Loucy (cell line): ENCODE results near the gene ANP32A.

ENCODE experiments used
- H2AFZ ChIP-seq: fragments of 200-600 bp; sonication (generic); 2 replicates; pipeline ENCODE4 v1.6.0; 2016; ENCODE audit warnings: antibody characterized with exemption, mild to moderate bottlenecking, low read length, moderate library complexity
- H3F3A ChIP-seq: fragments of 200-600 bp; 2 replicates; pipeline ENCODE4 v1.6.0; 2016; ENCODE audit warnings: antibody characterized with exemption, low read depth, mild to moderate bottlenecking
- H3K27me3 ChIP-seq: fragments of 200-600 bp; sonication (generic); 2 replicates; pipeline ENCODE4 v1.6.1; 2014; ENCODE audit warnings: low read length, mild to moderate bottlenecking; ENCODE audit not compliant: insufficient read depth, poor library complexity, severe bottlenecking
- H3K36me3 ChIP-seq: fragments of 200-600 bp; sonication (generic); 2 replicates; pipeline ENCODE4 v1.6.1; 2016; ENCODE audit warnings: low read length; ENCODE audit not compliant: insufficient read depth
- H3K4me1 ChIP-seq: fragments of 200-600 bp; sonication (generic); 2 replicates; pipeline ENCODE4 v1.5.1; 2014; ENCODE audit warnings: low read length, mild to moderate bottlenecking; ENCODE audit not compliant: insufficient read depth, poor library complexity, severe bottlenecking
- H3K4me2 ChIP-seq: fragments of 200-600 bp; sonication (generic); 2 replicates; pipeline ENCODE4 v1.6.0; 2014; ENCODE audit warnings: antibody characterized with exemption, low read length, low read depth, mild to moderate bottlenecking; ENCODE audit not compliant: poor library complexity, severe bottlenecking
- H3K4me3 ChIP-seq: fragments of 200-600 bp; sonication (generic); 2 replicates; pipeline ENCODE4 v1.5.1; 2014; ENCODE audit warnings: low read length, mild to moderate bottlenecking, mixed read lengths; ENCODE audit not compliant: poor library complexity, severe bottlenecking
- H3K79me2 ChIP-seq: fragments of 200-600 bp; sonication (generic); 2 replicates; pipeline ENCODE4 v1.6.1; 2014; ENCODE audit warnings: low read length; ENCODE audit not compliant: insufficient read depth
- H3K9ac ChIP-seq: fragments of 200-600 bp; sonication (generic); 2 replicates; pipeline ENCODE4 v1.6.0; 2014; ENCODE audit warnings: mild to moderate bottlenecking, low read depth, low read length, moderate library complexity; ENCODE audit not compliant: poor library complexity, severe bottlenecking
- H3K9me2 ChIP-seq: fragments of 200-600 bp; sonication (generic); replicated peaks from 2 replicates; pipeline ENCODE4 v1.6.1; 2016; ENCODE audit warnings: low read depth, low read length, mixed read lengths
- H3K9me3 ChIP-seq: fragments of 200-600 bp; sonication (generic); 2 replicates; pipeline ENCODE4 v1.6.1; 2014; ENCODE audit warnings: mild to moderate bottlenecking, antibody characterized with exemption, low read length, low read depth; ENCODE audit not compliant: insufficient read depth
- H4K20me1 ChIP-seq: fragments of 200-600 bp; sonication (generic); 2 replicates; pipeline ENCODE4 v1.6.0; 2014; ENCODE audit warnings: antibody characterized with exemption, low read length, mild to moderate bottlenecking; ENCODE audit not compliant: insufficient read depth, poor library complexity, severe bottlenecking
- EZH2phosphoT487 ChIP-seq: fragments of 200-600 bp; IDR thresholded peaks from 2 replicates; pipeline ENCODE4 v1.6.1; 2018; ENCODE audit warnings: antibody characterized with exemption, mild to moderate bottlenecking, moderate library complexity, borderline replicate concordance
- TF ChIP-seq, protein P1 (sequence below): fragments of 200-600 bp; sonication (generic); conservative IDR thresholded peaks from 2 replicates; pipeline ENCODE4 v1.5.1; 2014; ENCODE audit warnings: mild to moderate bottlenecking, antibody characterized with exemption, low read length

The ANP32A gene

DNA sequence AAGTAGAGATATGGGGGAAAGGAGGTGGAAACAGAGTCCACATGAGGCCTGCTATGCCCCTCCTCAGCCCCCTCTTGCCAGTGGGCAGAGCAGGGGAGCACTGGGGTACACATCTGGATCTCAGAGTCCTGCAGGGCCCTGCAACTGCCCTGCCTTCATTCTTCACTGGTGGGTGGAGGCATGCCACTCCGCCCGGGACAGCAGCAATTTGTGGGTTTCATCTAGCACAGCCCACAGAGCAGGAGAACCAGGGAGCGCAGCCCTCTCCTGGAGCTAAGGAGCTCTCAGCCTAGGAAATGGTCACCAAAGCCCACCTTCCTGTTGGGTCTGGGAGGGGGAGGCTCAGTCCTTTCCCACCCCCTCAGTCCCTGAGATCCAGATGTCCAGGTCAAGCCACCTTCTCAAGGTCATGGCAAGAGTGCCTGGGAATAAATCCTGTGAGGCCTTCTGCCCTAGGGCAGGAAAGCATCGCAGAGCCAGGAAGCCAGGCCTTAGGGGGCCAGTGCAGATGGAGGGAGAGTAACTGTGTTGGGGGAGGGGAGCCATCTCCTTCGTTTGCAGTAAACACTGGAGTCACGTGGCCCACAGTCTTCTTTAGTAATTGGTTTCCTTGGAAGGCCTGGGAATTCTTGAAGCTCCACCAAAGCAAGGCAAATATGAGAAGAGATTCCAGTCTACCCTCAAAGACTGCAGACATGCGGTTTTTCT lies 31.0 kb downstream of the ANP32A start:
- Histone ChIP-seq H3K36me3 (peaks cover 81% of the 10 kb centered on the region; the same call in 1 of the 2 replicates), H3K9me2 (no peaks in the 10 kb centered on the region), H3K4me1 (peaks cover 31% of the 10 kb centered on the region), H3K4me3 (no peak overlapping the region), H3K27me3 (no peaks in the 10 kb centered on the region), H4K20me1 (peaks cover 98% of the 10 kb centered on the region), H3F3A (no peaks in the 10 kb centered on the region), H3K4me2 (no peak overlapping the region), H3K9me3 (no peaks in the 10 kb centered on the region), H3K79me2 (peaks cover 93% of the 10 kb centered on the region), H2AFZ (no peak overlapping the region), H3K9ac (no peak overlapping the region)
- TF ChIP-seq, protein P1, sequence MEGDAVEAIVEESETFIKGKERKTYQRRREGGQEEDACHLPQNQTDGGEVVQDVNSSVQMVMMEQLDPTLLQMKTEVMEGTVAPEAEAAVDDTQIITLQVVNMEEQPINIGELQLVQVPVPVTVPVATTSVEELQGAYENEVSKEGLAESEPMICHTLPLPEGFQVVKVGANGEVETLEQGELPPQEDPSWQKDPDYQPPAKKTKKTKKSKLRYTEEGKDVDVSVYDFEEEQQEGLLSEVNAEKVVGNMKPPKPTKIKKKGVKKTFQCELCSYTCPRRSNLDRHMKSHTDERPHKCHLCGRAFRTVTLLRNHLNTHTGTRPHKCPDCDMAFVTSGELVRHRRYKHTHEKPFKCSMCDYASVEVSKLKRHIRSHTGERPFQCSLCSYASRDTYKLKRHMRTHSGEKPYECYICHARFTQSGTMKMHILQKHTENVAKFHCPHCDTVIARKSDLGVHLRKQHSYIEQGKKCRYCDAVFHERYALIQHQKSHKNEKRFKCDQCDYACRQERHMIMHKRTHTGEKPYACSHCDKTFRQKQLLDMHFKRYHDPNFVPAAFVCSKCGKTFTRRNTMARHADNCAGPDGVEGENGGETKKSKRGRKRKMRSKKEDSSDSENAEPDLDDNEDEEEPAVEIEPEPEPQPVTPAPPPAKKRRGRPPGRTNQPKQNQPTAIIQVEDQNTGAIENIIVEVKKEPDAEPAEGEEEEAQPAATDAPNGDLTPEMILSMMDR = no peak
- TF ChIP-seq EZH2phosphoT487 = no peak

DNA sequence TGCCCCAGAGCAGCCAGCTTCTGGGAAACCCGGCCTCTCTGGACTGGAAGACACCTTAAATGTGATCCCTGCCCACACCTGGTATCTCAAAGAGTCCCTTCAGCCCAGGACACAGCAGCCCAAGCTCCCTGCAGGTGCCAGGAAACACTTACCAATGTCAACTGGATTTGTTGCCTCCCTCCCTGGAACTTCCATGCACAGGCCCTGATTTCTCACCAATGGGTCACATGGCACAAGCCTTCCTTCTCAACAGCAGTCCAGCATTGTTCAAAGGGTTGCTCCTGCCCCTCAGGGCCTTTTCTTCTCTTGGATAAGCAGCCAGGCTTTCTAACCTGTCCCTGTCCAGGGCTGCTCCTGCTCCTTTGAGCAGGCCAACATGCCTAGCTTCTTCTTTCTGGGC lies 31.6 kb downstream of the ANP32A start:
- Histone ChIP-seq H2AFZ (no peak overlapping the region), H3K4me2 (no peak overlapping the region), H3K79me2 (peaks cover 93% of the 10 kb centered on the region), H4K20me1 (peaks cover 98% of the 10 kb centered on the region), H3K27me3 (no peaks in the 10 kb centered on the region), H3K9ac (no peak overlapping the region), H3K9me3 (no peaks in the 10 kb centered on the region), H3K4me3 (no peak overlapping the region), H3F3A (no peaks in the 10 kb centered on the region), H3K36me3 (peaks cover 81% of the 10 kb centered on the region), H3K4me1 (peaks cover 27% of the 10 kb centered on the region), H3K9me2 (no peaks in the 10 kb centered on the region)
- TF ChIP-seq, protein P1 = no peak
- no peak for TF ChIP-seq EZH2phosphoT487

DNA sequence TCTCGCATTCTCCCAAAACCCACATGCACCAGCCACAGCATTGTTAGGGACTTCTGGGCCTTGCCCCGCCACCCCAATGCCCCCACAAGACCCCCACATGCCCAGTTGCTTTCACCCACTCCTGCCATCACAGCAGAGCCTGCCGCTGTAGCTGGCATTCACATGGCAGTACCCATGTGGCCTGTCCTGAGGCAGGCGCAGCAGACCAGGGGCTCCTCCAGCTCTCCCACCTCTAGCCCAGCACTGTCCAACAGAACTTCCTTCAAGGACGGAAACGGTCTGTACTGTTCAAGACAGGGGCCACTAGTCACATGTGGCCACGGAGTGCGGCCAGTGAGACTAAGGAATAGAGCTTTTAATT lies 32.5 kb downstream of the ANP32A start:
- Histone ChIP-seq H3K79me2 (peaks cover 88% of the 10 kb centered on the region), H3F3A (no peaks in the 10 kb centered on the region), H3K9me2 (no peaks in the 10 kb centered on the region), H3K9ac (no peak overlapping the region), H3K4me1 (peaks cover 27% of the 10 kb centered on the region), H2AFZ (no peak overlapping the region), H4K20me1 (peaks cover 97% of the 10 kb centered on the region), H3K27me3 (no peaks in the 10 kb centered on the region), H3K36me3 (peaks cover 84% of the 10 kb centered on the region), H3K4me2 (no peak overlapping the region), H3K9me3 (no peaks in the 10 kb centered on the region), H3K4me3 (no peak overlapping the region)
- TF ChIP-seq, protein P1 = no peak
- TF ChIP-seq EZH2phosphoT487 = no peak
